Measurements from ENCODE around the gene KDM6B.
A peak's percentile ranks its signal among the peaks of the same experiment; 100 is the strongest.

Gene KDM6B

GRCh38 chr17:7843536-7844291 is 9.7 kb downstream of the KDM6B start (continued):
- peak; percentile 99 for TF ChIP-seq ZNF629 (tag by site-specific recombination; IDR thresholded peaks at IDR 0.05)
- peak; percentile 56; the same call in 1 of the 2 replicates for TF ChIP-seq ZIC2 (tag by site-specific recombination; IDR thresholded peaks at IDR 0.05)
- TF ChIP-seq ZNF843 (tag by site-specific recombination; IDR thresholded peaks at IDR 0.05): no peak
- no peak for TF ChIP-seq RBAK (tag by site-specific recombination; IDR thresholded peaks at IDR 0.05)
- TF ChIP-seq KLF1 (tag by site-specific recombination; IDR thresholded peaks at IDR 0.05): 0 out of 2 replicates have a peak, but pooled peaks have one; percentile 38
- TF ChIP-seq ELK4 (IDR thresholded peaks at IDR 0.05; ENCODE audit: borderline replicate concordance, low read depth, low read length): no peak
- TF ChIP-seq ZNF155 (tag by site-specific recombination; IDR thresholded peaks at IDR 0.05): no peak
- TF ChIP-seq ZNF664 (tag by site-specific recombination; IDR thresholded peaks at IDR 0.05): no peak
- TF ChIP-seq ZNF175 (tag by site-specific recombination; IDR thresholded peaks at IDR 0.05): no peak
- TF ChIP-seq ZNF302 (tag by site-specific recombination; IDR thresholded peaks at IDR 0.05; ENCODE audit: low read depth): no peak
- no peak for TF ChIP-seq ZNF121 (tag by site-specific recombination; IDR thresholded peaks at IDR 0.05)
- TF ChIP-seq ZNF221 (tag by site-specific recombination; IDR thresholded peaks at IDR 0.05; ENCODE audit: borderline replicate concordance): no peak
- no peak for TF ChIP-seq ZNF623 (tag by site-specific recombination; IDR thresholded peaks at IDR 0.05)
- no peak for TF ChIP-seq ZNF830 (tag by site-specific recombination; IDR thresholded peaks at IDR 0.05; ENCODE audit: low read depth)
- TF ChIP-seq SP7 (tag by site-specific recombination; IDR thresholded peaks at IDR 0.05): peak; percentile 43; the same call in 1 of the 2 replicates
- no peak for TF ChIP-seq ZNF561 (tag by site-specific recombination; IDR thresholded peaks at IDR 0.05; ENCODE audit: borderline replicate concordance)
- TF ChIP-seq ZNF530 (tag by site-specific recombination; IDR thresholded peaks at IDR 0.05; ENCODE audit: low read depth): no peak
- TF ChIP-seq ZNF404 (tag by site-specific recombination; IDR thresholded peaks at IDR 0.05): no peak
- no peak for TF ChIP-seq ZNF10 (tag by site-specific recombination; IDR thresholded peaks at IDR 0.05)
- no peak for TF ChIP-seq ZNF776 (tag by site-specific recombination; IDR thresholded peaks at IDR 0.05; ENCODE audit: borderline replicate concordance)
- TF ChIP-seq ZNF670 (tag by site-specific recombination; IDR thresholded peaks at IDR 0.05; ENCODE audit: low read depth): no peak
- TF ChIP-seq ZNF560 (tag by site-specific recombination; IDR thresholded peaks at IDR 0.05; ENCODE audit: borderline replicate concordance): no peak
- TF ChIP-seq ZNF132 (tag by site-specific recombination; IDR thresholded peaks at IDR 0.05; ENCODE audit: borderline replicate concordance): no peak
- no peak for TF ChIP-seq ZNF544 (tag by site-specific recombination; IDR thresholded peaks at IDR 0.05)
- TF ChIP-seq ZSCAN4 (tag by site-specific recombination; IDR thresholded peaks at IDR 0.05): no peak
- no peak for TF ChIP-seq REPIN1 (tag by site-specific recombination; IDR thresholded peaks at IDR 0.05; ENCODE audit: low read depth)
- no peak for TF ChIP-seq ZNF518A (tag by site-specific recombination; conservative IDR thresholded peaks at IDR 0.05; ENCODE audit: low read depth)
- TF ChIP-seq ZNF311 (tag by site-specific recombination; IDR thresholded peaks at IDR 0.05; ENCODE audit: borderline replicate concordance): no peak
- no peak for TF ChIP-seq ZFP3 (tag by site-specific recombination; IDR thresholded peaks at IDR 0.05; ENCODE audit: low read depth)
- TF ChIP-seq KLF9 (tag by site-specific recombination; IDR thresholded peaks at IDR 0.05; ENCODE audit: low read depth): peak; percentile 84
- no peak; the same call in 1 of the 2 replicates for TF ChIP-seq ZNF324 (tag by site-specific recombination; IDR thresholded peaks at IDR 0.05)
- no peak for TF ChIP-seq BCL11B (tag by site-specific recombination; IDR thresholded peaks at IDR 0.05; ENCODE audit: low read depth)
- no peak for TF ChIP-seq HOXC10 (CRISPR knock-in tag; IDR thresholded peaks at IDR 0.05)
